Cardiac fibroblast (primary cell): ENCODE measurements around the gene ACYP2.

Experiments used
- DNase-seq, 2 donors: peaks; one replicate each; pipeline versions ENCODE4 v3.0.0 to v3.0.0-alpha.2; 2010; ENCODE audit warnings: low read depth in 2 of 2
- H3K4me3 ChIP-seq, 2 donors: replicated peaks in 1 of 2; 1 replicate in 1 of 2; 2 replicates in 1 of 2; pipeline ENCODE4 v1.5.1; 2011; ENCODE audit warnings: low read depth in 2 of 2, low read length in 2 of 2, mild to moderate bottlenecking in 2 of 2, moderate library complexity in 1 of 2
- TF ChIP-seq, protein P1 (sequence below): IDR thresholded peaks from one replicate; pipeline ENCODE4 v1.5.1; 2011; ENCODE audit warnings: low read depth, mild to moderate bottlenecking, low read length, inconsistent platforms

ACYP2 gene

GRCh38 chr2:54212456-54212855 is 97.0 kb downstream of the ACYP2 start:
- TF ChIP-seq, protein P1, sequence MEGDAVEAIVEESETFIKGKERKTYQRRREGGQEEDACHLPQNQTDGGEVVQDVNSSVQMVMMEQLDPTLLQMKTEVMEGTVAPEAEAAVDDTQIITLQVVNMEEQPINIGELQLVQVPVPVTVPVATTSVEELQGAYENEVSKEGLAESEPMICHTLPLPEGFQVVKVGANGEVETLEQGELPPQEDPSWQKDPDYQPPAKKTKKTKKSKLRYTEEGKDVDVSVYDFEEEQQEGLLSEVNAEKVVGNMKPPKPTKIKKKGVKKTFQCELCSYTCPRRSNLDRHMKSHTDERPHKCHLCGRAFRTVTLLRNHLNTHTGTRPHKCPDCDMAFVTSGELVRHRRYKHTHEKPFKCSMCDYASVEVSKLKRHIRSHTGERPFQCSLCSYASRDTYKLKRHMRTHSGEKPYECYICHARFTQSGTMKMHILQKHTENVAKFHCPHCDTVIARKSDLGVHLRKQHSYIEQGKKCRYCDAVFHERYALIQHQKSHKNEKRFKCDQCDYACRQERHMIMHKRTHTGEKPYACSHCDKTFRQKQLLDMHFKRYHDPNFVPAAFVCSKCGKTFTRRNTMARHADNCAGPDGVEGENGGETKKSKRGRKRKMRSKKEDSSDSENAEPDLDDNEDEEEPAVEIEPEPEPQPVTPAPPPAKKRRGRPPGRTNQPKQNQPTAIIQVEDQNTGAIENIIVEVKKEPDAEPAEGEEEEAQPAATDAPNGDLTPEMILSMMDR, result no peak
- DNase-seq, result peak; percentile 89 to 93
- no peak overlapping the region for H3K4me3 ChIP-seq

GRCh38 chr2:54213082-54213481 is 97.7 kb downstream of the ACYP2 start:
- H3K4me3 ChIP-seq, result no peak overlapping the region
- no peak for DNase-seq
- TF ChIP-seq, protein P1, result no peak

GRCh38 chr2:54224997-54225396 is 109.6 kb downstream of the ACYP2 start:
- H3K4me3 ChIP-seq, result no peak overlapping the region
- no peak for DNase-seq
- TF ChIP-seq, protein P1, result no peak

GRCh38 chr2:54226260-54226659 is 110.8 kb downstream of the ACYP2 start:
- no peak overlapping the region for H3K4me3 ChIP-seq
- peak in 1 of 2 donors; percentile 48 for DNase-seq
- TF ChIP-seq, protein P1, result no peak

DNA sequence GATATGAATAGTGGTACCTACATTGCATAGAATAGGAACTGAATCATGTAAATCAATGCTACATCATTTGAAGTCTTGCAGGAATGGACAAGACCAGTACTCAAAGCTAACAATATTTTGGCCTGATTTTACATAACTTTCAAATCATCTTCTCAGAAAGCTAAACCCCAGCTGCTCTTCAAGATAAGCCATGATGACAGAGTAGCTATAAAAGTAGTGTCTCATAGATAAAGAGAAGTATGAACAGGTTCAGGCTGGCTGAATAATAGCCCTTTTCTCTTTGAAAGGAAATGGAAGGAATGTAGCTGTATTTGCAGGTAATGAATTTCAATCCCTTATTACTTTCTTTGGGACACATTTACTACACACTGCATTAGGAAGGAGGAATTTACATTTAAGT is 112.4 kb downstream of the ACYP2 start:
- no peak overlapping the region for H3K4me3 ChIP-seq
- TF ChIP-seq, protein P1, result no peak
- no peak for DNase-seq

DNA sequence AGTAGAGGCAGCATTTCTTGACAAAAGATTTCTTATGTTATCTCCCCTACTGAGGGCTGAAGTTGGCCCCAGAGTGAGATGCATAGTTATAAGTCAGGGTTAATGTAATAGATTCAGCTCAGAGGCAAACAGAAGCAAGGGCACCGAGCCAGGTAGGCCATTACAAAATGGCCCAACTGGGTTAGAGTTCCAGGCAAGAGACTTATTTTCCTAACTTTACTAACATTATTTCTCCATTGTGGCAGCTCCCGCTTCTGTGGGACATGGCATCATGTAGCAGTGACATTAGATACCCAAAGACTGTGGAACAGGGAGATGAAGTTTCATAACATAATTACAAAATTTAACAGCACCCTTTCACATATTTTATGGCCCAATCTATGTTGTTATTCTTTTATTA is 113.5 kb downstream of the ACYP2 start:
- TF ChIP-seq, protein P1, result no peak
- H3K4me3 ChIP-seq, result no peak overlapping the region
- DNase-seq, result peak; percentile 6 to 65

DNA sequence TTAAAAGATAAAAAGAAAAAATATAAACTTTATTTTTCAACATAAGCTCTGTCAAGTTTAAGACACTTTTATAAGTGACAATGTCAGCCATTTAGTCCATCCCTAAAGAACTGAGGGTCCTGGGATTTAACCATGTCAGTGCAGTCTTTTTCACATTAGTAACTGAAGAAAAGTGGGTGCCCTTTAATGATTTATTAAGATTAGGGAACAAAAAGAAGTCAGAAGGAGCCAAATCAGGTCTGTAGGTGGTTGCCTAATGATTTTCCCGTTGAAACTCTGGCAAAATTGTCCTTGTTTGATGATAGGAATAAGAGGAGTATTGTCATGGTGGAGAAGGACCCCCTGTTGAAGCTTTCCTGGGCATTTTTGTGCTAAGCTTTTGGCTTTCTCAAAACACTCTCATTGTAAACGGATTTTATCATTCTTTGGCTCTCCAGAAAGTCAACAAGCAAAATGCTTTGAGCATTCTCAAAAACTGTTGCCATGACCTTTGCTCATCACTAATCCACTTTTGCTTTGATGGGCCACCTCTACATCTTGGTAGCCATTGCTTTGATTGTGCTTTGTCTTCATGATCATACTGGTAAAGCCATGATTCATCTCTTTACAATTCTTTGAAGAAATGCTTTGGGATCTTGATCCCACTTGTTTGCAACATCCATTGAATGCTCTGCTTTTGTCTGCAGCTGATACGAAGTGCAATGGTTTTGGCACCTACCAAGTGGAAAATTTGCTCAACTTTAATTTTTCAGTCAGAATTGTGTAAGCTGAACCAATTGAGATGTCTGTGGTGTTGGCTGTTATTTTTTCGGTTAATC is 118.6 kb downstream of the ACYP2 start:
- H3K4me3 ChIP-seq, result no peak overlapping the region
- DNase-seq, result peak in 1 of 2 donors; percentile 28
- TF ChIP-seq, protein P1, result no peak
